Measurements from ENCODE around the gene GJD3. TPM values are rescaled to one million over a fixed set of nuclear protein-coding genes. Genes with fewer than 3 reads are reported as not detected.

The GJD3 gene
- total RNA-seq, 1 donor from 2014 or later, result not detected

GRCh38 chr17:40318830-40319391 lies 45.6 kb downstream of the GJD3 start:
- peak overlapping the region; percentile 94 for H3K27ac Mint-ChIP-seq
- H3K4me1 Mint-ChIP-seq, result peaks cover 85% of the 10 kb centered on the region
- H3K36me3 Mint-ChIP-seq, result no peaks in the 10 kb centered on the region
- no peak for DNase-seq (ENCODE audit: low spot score in 2 of 2, unreplicated experiment in 2 of 2)
- H3K4me3 Mint-ChIP-seq, result peak overlapping the region; percentile 92
- no peaks in the 10 kb centered on the region for H3K9me3 Mint-ChIP-seq
- no peaks in the 10 kb centered on the region for H3K27me3 Mint-ChIP-seq (ENCODE audit: low read depth)
- TF ChIP-seq CTCF (IDR thresholded peaks at IDR 0.05; ENCODE audit: unreplicated experiment), result no peak

GRCh38 chr17:40317880-40318829 lies 46.4 kb downstream of the GJD3 start:
- H3K27ac Mint-ChIP-seq, result peak overlapping the region; percentile 96
- TF ChIP-seq CTCF (IDR thresholded peaks at IDR 0.05; ENCODE audit: unreplicated experiment), result no peak
- H3K9me3 Mint-ChIP-seq, result no peaks in the 10 kb centered on the region
- H3K4me3 Mint-ChIP-seq, result peak overlapping the region; percentile 92
- H3K4me1 Mint-ChIP-seq, result peaks cover 89% of the 10 kb centered on the region
- peak; percentile 88 to 92 for DNase-seq (ENCODE audit: low spot score in 2 of 2, unreplicated experiment in 2 of 2)
- no peaks in the 10 kb centered on the region for H3K36me3 Mint-ChIP-seq
- H3K27me3 Mint-ChIP-seq (ENCODE audit: low read depth), result no peaks in the 10 kb centered on the region

- peak overlapping the region; percentile 96 for H3K27ac Mint-ChIP-seq
These were observed 47.1 kb downstream of the GJD3 start for GRCh38 chr17:40317345-40317873.

GRCh38 chr17:40316571-40317344 lies 47.8 kb downstream of the GJD3 start:
- TF ChIP-seq CTCF (IDR thresholded peaks at IDR 0.05; ENCODE audit: unreplicated experiment), result no peak
- Mint-ChIP-seq H3K4me3 (peak overlapping the region; percentile 92), H3K27me3 (ENCODE audit: low read depth) (no peaks in the 10 kb centered on the region), H3K27ac (peak overlapping the region; percentile 97), H3K36me3 (no peaks in the 10 kb centered on the region), H3K9me3 (no peaks in the 10 kb centered on the region), H3K4me1 (peaks cover 85% of the 10 kb centered on the region)
- peak; percentile 54 to 74 for DNase-seq (ENCODE audit: low spot score in 2 of 2, unreplicated experiment in 2 of 2)

More at GRCh38 chr17:40317345-40317873, 47.1 kb downstream of the GJD3 start:
- H3K4me1 Mint-ChIP-seq, result peaks cover 85% of the 10 kb centered on the region
- no peak for DNase-seq (ENCODE audit: low spot score in 2 of 2, unreplicated experiment in 2 of 2)
- no peaks in the 10 kb centered on the region for H3K36me3 Mint-ChIP-seq
- peak overlapping the region; percentile 92 for H3K4me3 Mint-ChIP-seq
- no peaks in the 10 kb centered on the region for H3K27me3 Mint-ChIP-seq (ENCODE audit: low read depth)
- H3K9me3 Mint-ChIP-seq, result no peaks in the 10 kb centered on the region
- peak; percentile 34 for TF ChIP-seq CTCF (IDR thresholded peaks at IDR 0.05; ENCODE audit: unreplicated experiment)

Measured in mesothelial cell of epicardium (in vitro differentiated cells).